Progenitor cell of endocrine pancreas (in vitro differentiated cells): ENCODE results near the gene LIPM. TPM values are rescaled to one million over a fixed set of nuclear protein-coding genes. Genes with fewer than 3 reads are reported as not detected.

ENCODE experiments used
- DNase-seq: peaks from one replicate; pipeline ENCODE4 v3.0.0; 2021; ENCODE audit warnings: low spot score; ENCODE audit not compliant: unreplicated experiment
- H3K27ac Mint-ChIP-seq: 2 replicates; pipeline ENCODE4 v1.8.0; 2021; ENCODE audit warnings: mild to moderate bottlenecking, moderate library complexity, mixed read lengths
- H3K27me3 Mint-ChIP-seq: 2 replicates; pipeline ENCODE4 v1.8.0; 2021; ENCODE audit warnings: mixed read lengths
- H3K36me3 Mint-ChIP-seq: 2 replicates; pipeline ENCODE4 v1.8.0; 2022; ENCODE audit warnings: mixed read lengths; ENCODE audit not compliant: insufficient read depth
- H3K4me1 Mint-ChIP-seq: 2 replicates; pipeline ENCODE4 v1.8.0; 2021; ENCODE audit warnings: low read depth, mixed read lengths
- H3K4me3 Mint-ChIP-seq: 2 replicates; pipeline ENCODE4 v1.8.0; 2021; ENCODE audit warnings: low read depth, mild to moderate bottlenecking, moderate library complexity, mixed read lengths
- H3K9me3 Mint-ChIP-seq: 2 replicates; pipeline ENCODE4 v1.8.0; 2021; ENCODE audit warnings: low read depth, mixed read lengths
- total RNA-seq: library from RNA; stranded (reverse); gene quantifications from 2 replicates; pipeline ENCODE4 v1.2.1, GENCODE V29; 2021
- TF ChIP-seq, protein P1 (sequence below): fragments of 200-600 bp; sonication (generic); IDR thresholded peaks from one replicate; pipeline ENCODE4 v1.5.0; 2021; ENCODE audit warnings: antibody characterized with exemption, mild to moderate bottlenecking; ENCODE audit not compliant: unreplicated experiment

The LIPM gene
- total RNA-seq, 1 donor from 2014 or later = not detected

DNA sequence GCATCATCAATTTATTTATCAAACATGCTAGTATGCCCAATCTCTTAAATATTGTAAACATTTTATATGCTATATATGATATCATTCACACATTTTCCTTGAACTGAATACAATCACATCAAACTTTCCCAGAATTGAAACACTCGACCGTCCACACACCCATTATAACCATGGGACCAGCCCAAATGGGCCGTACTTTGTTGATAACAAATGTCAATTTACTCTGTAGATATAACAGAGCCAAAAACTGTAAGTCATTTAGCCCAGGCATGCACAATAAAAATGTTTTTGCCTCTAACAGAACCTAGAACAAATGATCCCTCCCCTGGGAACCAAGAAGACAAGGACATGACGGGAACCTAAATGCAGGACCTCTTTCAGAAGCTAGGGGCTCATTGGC, 49.8 kb downstream of the LIPM start:
- Mint-ChIP-seq H3K4me3 (no peak overlapping the region), H3K27me3 (peaks cover 6% of the 10 kb centered on the region), H3K27ac (no peak overlapping the region), H3K9me3 (no peaks in the 10 kb centered on the region), H3K36me3 (no peaks in the 10 kb centered on the region), H3K4me1 (peaks cover 5% of the 10 kb centered on the region)
- DNase-seq = no peak
- TF ChIP-seq, protein P1, sequence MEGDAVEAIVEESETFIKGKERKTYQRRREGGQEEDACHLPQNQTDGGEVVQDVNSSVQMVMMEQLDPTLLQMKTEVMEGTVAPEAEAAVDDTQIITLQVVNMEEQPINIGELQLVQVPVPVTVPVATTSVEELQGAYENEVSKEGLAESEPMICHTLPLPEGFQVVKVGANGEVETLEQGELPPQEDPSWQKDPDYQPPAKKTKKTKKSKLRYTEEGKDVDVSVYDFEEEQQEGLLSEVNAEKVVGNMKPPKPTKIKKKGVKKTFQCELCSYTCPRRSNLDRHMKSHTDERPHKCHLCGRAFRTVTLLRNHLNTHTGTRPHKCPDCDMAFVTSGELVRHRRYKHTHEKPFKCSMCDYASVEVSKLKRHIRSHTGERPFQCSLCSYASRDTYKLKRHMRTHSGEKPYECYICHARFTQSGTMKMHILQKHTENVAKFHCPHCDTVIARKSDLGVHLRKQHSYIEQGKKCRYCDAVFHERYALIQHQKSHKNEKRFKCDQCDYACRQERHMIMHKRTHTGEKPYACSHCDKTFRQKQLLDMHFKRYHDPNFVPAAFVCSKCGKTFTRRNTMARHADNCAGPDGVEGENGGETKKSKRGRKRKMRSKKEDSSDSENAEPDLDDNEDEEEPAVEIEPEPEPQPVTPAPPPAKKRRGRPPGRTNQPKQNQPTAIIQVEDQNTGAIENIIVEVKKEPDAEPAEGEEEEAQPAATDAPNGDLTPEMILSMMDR = no peak

DNA sequence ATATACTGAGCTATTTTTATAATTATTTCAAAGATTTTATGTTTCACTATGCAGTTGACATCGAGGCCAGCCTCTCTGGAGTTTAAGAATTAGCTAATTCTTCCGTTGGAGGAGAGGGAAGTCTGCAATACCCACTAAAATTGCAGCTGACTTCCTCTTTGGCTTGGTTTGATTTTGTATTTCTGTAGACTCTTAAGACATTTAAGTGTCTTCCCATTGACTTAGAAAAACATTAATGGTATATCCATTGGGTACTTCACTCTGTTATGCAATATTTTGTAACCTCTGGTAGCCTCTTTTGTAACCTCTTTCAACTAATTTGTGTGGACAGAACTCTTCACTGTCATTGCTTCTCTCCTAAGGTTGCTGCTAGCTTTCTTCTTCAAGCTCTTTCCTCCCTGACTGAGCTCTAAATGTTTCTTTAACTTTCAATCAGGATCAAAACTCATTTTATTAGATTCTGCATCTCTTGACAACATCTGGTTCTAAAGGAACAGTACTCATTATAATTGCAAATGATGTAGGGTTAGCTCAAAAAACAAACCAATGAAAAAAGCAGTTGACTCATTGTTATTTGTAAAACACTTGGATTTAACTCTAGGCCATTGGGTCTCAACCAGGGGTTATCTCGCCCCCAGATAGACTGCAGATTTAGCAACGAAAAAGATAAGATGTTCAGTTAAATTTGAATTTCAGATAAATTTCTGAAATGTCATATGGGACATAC, 50.8 kb downstream of the LIPM start:
- Mint-ChIP-seq H3K27ac (no peak overlapping the region), H3K9me3 (no peaks in the 10 kb centered on the region), H3K4me1 (peaks cover 5% of the 10 kb centered on the region), H3K4me3 (no peak overlapping the region), H3K36me3 (no peaks in the 10 kb centered on the region), H3K27me3 (peaks cover 6% of the 10 kb centered on the region)
- TF ChIP-seq, protein P1 = no peak
- DNase-seq = no peak

DNA sequence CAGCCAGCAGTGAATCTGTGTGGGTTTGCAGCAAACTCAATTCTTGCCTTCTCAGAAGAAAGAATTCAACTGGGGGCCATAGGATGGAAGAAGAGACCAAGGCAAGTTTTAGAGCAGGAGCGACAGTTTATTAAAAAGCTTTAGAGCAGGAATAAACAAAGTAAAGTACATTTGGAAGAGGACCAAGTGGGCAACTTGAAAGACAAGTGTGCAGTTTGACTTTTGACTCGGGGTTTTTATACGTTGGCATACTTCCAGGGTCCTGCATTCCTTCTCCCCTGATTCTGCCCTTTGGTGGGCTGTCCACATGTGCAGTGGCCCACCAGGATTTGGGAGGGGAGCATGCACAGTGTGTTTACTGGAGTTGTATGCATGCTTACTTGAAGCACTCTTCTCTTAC, 52.2 kb downstream of the LIPM start:
- no peaks in the 10 kb centered on the region for H3K36me3 Mint-ChIP-seq
- TF ChIP-seq, protein P1 = no peak
- H3K4me3 Mint-ChIP-seq = no peak overlapping the region
- no peak for DNase-seq
- peaks cover 5% of the 10 kb centered on the region for H3K4me1 Mint-ChIP-seq
- peaks cover 6% of the 10 kb centered on the region for H3K27me3 Mint-ChIP-seq
- no peak overlapping the region for H3K27ac Mint-ChIP-seq
- H3K9me3 Mint-ChIP-seq = no peaks in the 10 kb centered on the region

DNA sequence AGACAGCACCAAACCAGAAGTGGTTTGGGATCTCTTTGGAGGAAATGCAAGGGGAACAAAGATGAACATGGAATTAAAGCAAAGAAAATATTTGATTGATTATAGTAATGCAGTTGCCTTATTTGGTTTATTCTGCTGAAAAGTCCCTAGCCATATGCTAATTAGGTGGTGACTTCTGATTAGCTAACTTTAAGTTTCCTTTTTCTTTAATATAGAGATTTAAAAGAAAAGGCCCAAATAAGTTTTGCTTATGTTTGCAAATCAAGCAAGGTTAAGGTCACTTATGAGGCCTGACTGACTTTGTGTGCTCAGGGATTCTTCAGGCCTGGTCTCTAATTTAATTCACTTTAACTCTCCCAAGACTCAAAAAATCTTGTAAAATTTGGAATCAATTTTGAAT, 55.3 kb downstream of the LIPM start:
- Mint-ChIP-seq H3K27ac (no peak overlapping the region), H3K4me3 (no peak overlapping the region), H3K36me3 (no peaks in the 10 kb centered on the region), H3K4me1 (no peaks in the 10 kb centered on the region), H3K27me3 (peaks cover 17% of the 10 kb centered on the region), H3K9me3 (no peaks in the 10 kb centered on the region)
- no peak for DNase-seq
- TF ChIP-seq, protein P1 = no peak

DNA sequence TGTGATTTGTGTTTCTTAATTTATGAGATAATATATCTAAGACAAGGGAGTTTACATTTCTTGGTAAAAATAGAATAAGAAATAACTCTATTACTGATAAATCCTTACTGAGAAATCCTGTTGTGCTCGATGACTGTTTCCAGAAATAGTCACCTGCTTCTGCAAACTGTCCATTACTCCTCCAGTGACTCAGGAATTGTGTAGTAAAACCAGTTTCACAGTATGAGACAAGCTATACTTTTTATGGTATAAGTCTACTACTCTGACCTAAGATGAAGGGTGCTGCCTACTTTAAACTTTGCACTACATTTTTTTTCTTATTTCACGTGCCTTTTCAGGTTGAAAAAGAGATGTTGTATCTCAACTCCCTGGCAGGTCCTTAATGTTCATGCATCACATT, 56.0 kb downstream of the LIPM start:
- Mint-ChIP-seq H3K9me3 (no peaks in the 10 kb centered on the region), H3K36me3 (no peaks in the 10 kb centered on the region), H3K4me1 (no peaks in the 10 kb centered on the region), H3K27me3 (peaks cover 21% of the 10 kb centered on the region), H3K27ac (no peak overlapping the region), H3K4me3 (no peak overlapping the region)
- DNase-seq = no peak
- TF ChIP-seq, protein P1 = no peak
